Spinal cord (tissue), 10 donors: ENCODE data around the gene ABTB1. TPM values are rescaled to one million over a fixed set of nuclear protein-coding genes. Genes with fewer than 3 reads are reported as not detected.
"Not testable (repeated sequence)": the region's sequence is repeated elsewhere in the genome, so short reads cannot be mapped to it uniquely, and the experiment has no call there.

Source experiments
- DNase-seq, 6 donors: peaks; one replicate each; pipeline versions ENCODE4 v3.0.0 to v3.0.0-alpha.2; 2013 to 2015; ENCODE audit warnings: low spot score in 6 of 6, low read depth in 4 of 6
- H3K27ac ChIP-seq: one replicate; pipeline ENCODE4 v1.5.1; 2013; ENCODE audit warnings: low read depth, low read length, control low read depth
- H3K27me3 ChIP-seq: one replicate; pipeline ENCODE4 v1.6.1; 2013; ENCODE audit warnings: low read length; ENCODE audit not compliant: control insufficient read depth, insufficient read depth
- H3K36me3 ChIP-seq: one replicate; pipeline ENCODE4 v1.6.1; 2013; ENCODE audit warnings: low read length; ENCODE audit not compliant: control insufficient read depth, insufficient read depth
- H3K4me1 ChIP-seq: one replicate; pipeline ENCODE4 v1.6.1; 2013; ENCODE audit warnings: low read length; ENCODE audit not compliant: control insufficient read depth, insufficient read depth
- H3K4me3 ChIP-seq: one replicate; pipeline ENCODE4 v1.5.1; 2013; ENCODE audit warnings: low read depth, low read length, control low read depth
- H3K9me3 ChIP-seq: one replicate; pipeline ENCODE4 v1.6.1; 2013; ENCODE audit warnings: low read length; ENCODE audit not compliant: control insufficient read depth, insufficient read depth
- WGBS: methylation state at CpG from one replicate; pipeline ENCODE4 v1.1.5; 2013; ENCODE audit warnings: missing lambda C conversion rate; ENCODE audit not compliant: insufficient coverage; 5-methylcytosine and 5-hydroxymethylcytosine counted together
- polyA plus RNA-seq, 2 donors: library from polyadenylated mRNA; unstranded; fragments of 120-200 nt; gene quantifications; one replicate each; pipeline ENCODE4 v1.2.1, GENCODE V29; 2013; ENCODE audit not compliant: insufficient read length in 2 of 2
- total RNA-seq, 2 donors: library from RNA; depleted of rRNA in 1 of 2; stranded (reverse); fragments of 120-200 nt in 1 of 2; fragments of >200 nt in 1 of 2; gene quantifications; one replicate each; pipeline versions ENCODE4 v1.2.3 to v1.2.4, GENCODE V29; 2013 to 2014
- donor health status: healthy.

The ABTB1 gene
- total and polyA plus RNA-seq, 4 donors = 10.6 to 26.9 (median 14.8) TPM

- 84% methylated on average over 3 of the region's 4 CpGs for WGBS
- no peak overlapping the region for H3K4me3 ChIP-seq
- H3K4me1 ChIP-seq = peaks cover 21% of the 10 kb centered on the region
- no peaks in the 10 kb centered on the region for H3K27me3 ChIP-seq
- no peak for DNase-seq
- H3K36me3 ChIP-seq = peaks cover 49% of the 10 kb centered on the region
- no peak overlapping the region for H3K27ac ChIP-seq
- H3K9me3 ChIP-seq = no peaks in the 10 kb centered on the region
Measured at GRCh38 chr3:127676456-127676855, 3.7 kb downstream of the ABTB1 start.

- H3K4me3 ChIP-seq = no peak overlapping the region
- no peaks in the 10 kb centered on the region for H3K9me3 ChIP-seq
- H3K4me1 ChIP-seq = peaks cover 16% of the 10 kb centered on the region
- H3K27me3 ChIP-seq = no peaks in the 10 kb centered on the region
- peaks cover 44% of the 10 kb centered on the region for H3K36me3 ChIP-seq
- H3K27ac ChIP-seq = no peak overlapping the region
- no peak for DNase-seq
- whole genome bisulfite sequencing = 96% methylated on average over 21 of the region's 21 CpGs
Measured at GRCh38 chr3:127676921-127677351, 4.2 kb downstream of the ABTB1 start.

GRCh38 chr3:127677541-127678314 lies 5.0 kb downstream of the ABTB1 start:
- Histone ChIP-seq H3K4me1 (peaks cover 12% of the 10 kb centered on the region), H3K36me3 (peaks cover 41% of the 10 kb centered on the region), H3K27me3 (no peaks in the 10 kb centered on the region), H3K27ac (no peak overlapping the region), H3K9me3 (no peaks in the 10 kb centered on the region), H3K4me3 (no peak overlapping the region)
- 86% methylated on average over 16 of the region's 17 CpGs for WGBS
- DNase-seq = no peak

- no peak for DNase-seq
- Histone ChIP-seq H3K4me3 (no peak overlapping the region), H3K9me3 (no peaks in the 10 kb centered on the region), H3K27ac (no peak overlapping the region), H3K36me3 (peaks cover 41% of the 10 kb centered on the region), H3K27me3 (no peaks in the 10 kb centered on the region), H3K4me1 (peaks cover 9% of the 10 kb centered on the region)
- WGBS = no CpG with 5 or more reads among the region's 8 CpGs
Measured at GRCh38 chr3:127678315-127678599, 5.5 kb downstream of the ABTB1 start.

GRCh38 chr3:127678611-127679533 lies 6.1 kb downstream of the ABTB1 start:
- Histone ChIP-seq H3K36me3 (peaks cover 41% of the 10 kb centered on the region), H3K27me3 (no peaks in the 10 kb centered on the region), H3K27ac (no peak overlapping the region), H3K4me3 (no peak overlapping the region), H3K9me3 (no peaks in the 10 kb centered on the region), H3K4me1 (peaks cover 7% of the 10 kb centered on the region)
- 91% methylated on average over 10 of the region's 12 CpGs for WGBS
- no peak for DNase-seq

- no peaks in the 10 kb centered on the region for H3K9me3 ChIP-seq
- no peak for DNase-seq
- H3K4me1 ChIP-seq = peaks cover 4% of the 10 kb centered on the region
- no peak overlapping the region for H3K4me3 ChIP-seq
- peaks cover 41% of the 10 kb centered on the region for H3K36me3 ChIP-seq
- H3K27me3 ChIP-seq = no peaks in the 10 kb centered on the region
- 89% methylated on average over 18 of the region's 21 CpGs for WGBS
- H3K27ac ChIP-seq = no peak overlapping the region
Measured at GRCh38 chr3:127679534-127680145, 6.9 kb downstream of the ABTB1 start.

- no peak overlapping the region for H3K27ac ChIP-seq
- WGBS = 96% methylated on average over 20 of the region's 21 CpGs
- H3K9me3 ChIP-seq = no peaks in the 10 kb centered on the region
- H3K36me3 ChIP-seq = peaks cover 41% of the 10 kb centered on the region
- peaks cover 4% of the 10 kb centered on the region for H3K4me1 ChIP-seq
- no peaks in the 10 kb centered on the region for H3K27me3 ChIP-seq
- no peak for DNase-seq
- no peak overlapping the region for H3K4me3 ChIP-seq
Measured at GRCh38 chr3:127680146-127680661, 7.5 kb downstream of the ABTB1 start.

- WGBS = 86% methylated on average over 1 of the region's 1 CpG
- no peak for DNase-seq
- Histone ChIP-seq H3K4me1 (peaks cover 4% of the 10 kb centered on the region), H3K36me3 (peaks cover 40% of the 10 kb centered on the region), H3K9me3 (no peaks in the 10 kb centered on the region), H3K27me3 (no peaks in the 10 kb centered on the region), H3K4me3 (no peak overlapping the region), H3K27ac (no peak overlapping the region)
Measured at GRCh38 chr3:127680798-127681221, 8.1 kb downstream of the ABTB1 start.

GRCh38 chr3:127682175-127682554 lies 9.4 kb downstream of the ABTB1 start:
- 92% methylated on average over 5 of the region's 6 CpGs for WGBS
- H3K4me1 ChIP-seq, DNase-seq, H3K27ac ChIP-seq, H3K9me3 ChIP-seq, H3K4me3 ChIP-seq, H3K27me3 ChIP-seq: not testable (repeated sequence)
- peaks cover 27% of the 10 kb centered on the region for H3K36me3 ChIP-seq
